HAP-1 (cell line): ENCODE measurements around the gene PMF1.
"Not testable (repeated sequence)": the region's sequence is repeated elsewhere in the genome, so short reads cannot be mapped to it uniquely, and the experiment has no call there.

Experiments
- DNase-seq, 2 experiments: peaks; one replicate each; pipeline ENCODE4 v3.0.0-alpha.2; 2016 to 2020; ENCODE audit warnings: low spot score in 2 of 2
- H3K27me3 ChIP-seq: fragments of 250-450 bp; sonication (Bioruptor Pico); 2 replicates; pipeline ENCODE4 v1.5.1; 2020; ENCODE audit warnings: low read depth, mild to moderate bottlenecking, moderate library complexity
- H3K36me3 ChIP-seq: fragments of 250-450 bp; sonication (Bioruptor Pico); replicated peaks from 2 replicates; pipeline ENCODE4 v1.5.1; 2020; ENCODE audit warnings: mild to moderate bottlenecking
- H3K4me1 ChIP-seq: fragments of 250-450 bp; sonication (Bioruptor Pico); 2 replicates; pipeline ENCODE4 v1.5.1; 2020; ENCODE audit warnings: mild to moderate bottlenecking
- H3K4me3 ChIP-seq: fragments of 250-450 bp; sonication (Bioruptor Pico); 2 replicates; pipeline ENCODE4 v1.5.1; 2020; ENCODE audit warnings: mild to moderate bottlenecking, moderate library complexity
- H3K9me3 ChIP-seq: fragments of 250-450 bp; sonication (Bioruptor Pico); 2 replicates; pipeline ENCODE4 v1.5.1; 2020; ENCODE audit warnings: mild to moderate bottlenecking, moderate library complexity
- in situ Hi-C: fragments of 300-500 bp; cut with MboI; formaldehyde crosslinking; loops from 3 replicates; pipeline ENCODE4 v1.14.3; 2020; ENCODE audit warnings: low sequenced_read_pairs, inconsistent platforms, mixed read lengths

PMF1 gene

DNA sequence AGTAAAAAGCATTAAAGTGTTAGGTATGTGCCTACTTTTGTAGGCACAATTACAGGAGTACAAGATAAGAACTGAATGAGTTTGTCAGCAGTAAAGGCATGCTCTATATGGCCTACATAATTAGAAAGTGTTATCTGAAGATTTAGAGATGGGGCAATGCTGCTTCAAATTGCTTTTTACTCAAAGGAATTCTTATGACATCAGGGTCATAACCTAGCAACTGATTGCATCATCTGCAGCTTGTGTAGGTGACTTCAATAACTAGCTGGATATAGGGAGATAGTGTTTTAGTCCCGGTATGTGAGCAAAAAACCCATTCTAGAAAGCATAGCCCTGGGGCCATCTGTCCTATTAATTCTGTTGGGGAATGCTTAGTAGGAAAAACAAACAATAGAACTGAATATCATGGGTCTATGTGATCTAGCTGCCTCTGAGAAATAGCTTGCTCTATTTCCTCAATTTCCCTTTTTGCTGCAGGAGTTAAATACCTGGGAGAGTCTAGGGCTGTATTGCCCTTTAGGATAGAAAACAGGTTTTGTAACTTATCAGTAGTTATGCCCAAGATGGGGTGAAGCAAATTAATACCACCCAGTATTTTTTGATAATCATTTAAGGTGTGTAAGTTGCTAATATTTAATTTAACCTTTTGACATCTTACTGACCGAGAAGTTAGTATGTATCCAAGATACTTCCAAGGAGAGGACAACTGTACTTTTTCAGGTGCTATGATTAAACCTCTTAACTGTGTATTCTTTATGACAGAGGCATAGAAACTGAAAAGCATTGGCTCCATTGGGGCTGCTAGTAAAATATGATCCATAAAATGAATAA is 26.2 kb upstream of the PMF1 start:
- H3K36me3 ChIP-seq, H3K4me3 ChIP-seq, H3K9me3 ChIP-seq, in situ Hi-C loops, DNase-seq, H3K27me3 ChIP-seq: not testable (repeated sequence)
- H3K4me1 ChIP-seq = peaks cover 20% of the 10 kb centered on the region

GRCh38 chr1:156190265-156190664 is 22.5 kb upstream of the PMF1 start:
- H3K27me3 ChIP-seq, in situ Hi-C loops, H3K4me3 ChIP-seq, H3K36me3 ChIP-seq, H3K9me3 ChIP-seq, DNase-seq: not testable (repeated sequence)
- H3K4me1 ChIP-seq = peaks cover 16% of the 10 kb centered on the region

DNA sequence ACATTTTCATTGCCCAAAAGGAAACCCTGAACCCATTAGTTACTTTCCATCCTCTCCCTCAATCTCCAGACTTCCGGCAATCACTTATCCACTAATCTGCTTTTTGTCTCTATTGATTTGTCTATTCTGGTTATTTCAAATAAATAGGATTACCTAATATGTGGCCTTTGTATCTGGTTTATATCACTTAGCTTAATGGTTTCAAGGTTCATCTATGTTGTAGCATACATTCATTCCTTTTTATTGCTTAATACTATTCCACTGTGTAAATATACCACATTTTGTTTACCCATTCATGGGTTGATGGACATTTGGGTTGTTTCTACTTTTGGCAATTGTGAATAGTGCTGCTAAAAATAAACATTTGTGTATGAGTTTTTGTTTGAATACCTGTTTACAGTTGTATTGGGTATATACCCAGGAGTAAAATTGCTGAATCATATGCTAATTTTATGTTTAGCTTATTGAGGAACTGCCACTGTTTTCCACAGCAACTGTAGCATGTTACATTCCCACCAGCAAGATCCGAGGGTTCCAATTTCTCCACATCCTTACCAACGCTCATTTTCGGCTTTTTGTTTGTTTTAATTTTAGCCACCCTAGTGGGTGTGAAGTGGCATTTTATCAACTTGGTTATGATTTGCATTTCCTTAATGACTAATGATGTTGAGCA is 21.4 kb upstream of the PMF1 start:
- no peak for DNase-seq
- in situ Hi-C loops = no loop called here
- no peaks in the 10 kb centered on the region for H3K27me3 ChIP-seq
- no peaks in the 10 kb centered on the region for H3K9me3 ChIP-seq
- H3K4me3 ChIP-seq = no peak overlapping the region
- peaks cover 9% of the 10 kb centered on the region for H3K4me1 ChIP-seq
- peaks cover 9% of the 10 kb centered on the region for H3K36me3 ChIP-seq

- in situ Hi-C loops = no loop called here
- H3K27me3 ChIP-seq = no peaks in the 10 kb centered on the region
- DNase-seq = no peak
- peaks cover 10% of the 10 kb centered on the region for H3K4me1 ChIP-seq
- H3K36me3 ChIP-seq = peaks cover 14% of the 10 kb centered on the region
- H3K9me3 ChIP-seq = no peaks in the 10 kb centered on the region
- peak overlapping the region; percentile 86 for H3K4me3 ChIP-seq
Measured at GRCh38 chr1:156193208-156193487, 19.7 kb upstream of the PMF1 start.

GRCh38 chr1:156193488-156194299 is 19.1 kb upstream of the PMF1 start, which contains the start of gene SLC25A44:
Gene SLC25A44, plus strand, starts transcription at chr1:156194104. Its CDS starts 5,744 bp downstream, at chr1:156199848.
- Histone ChIP-seq H3K9me3 (no peaks in the 10 kb centered on the region), H3K4me3 (peak within 1 kb of the TSS; percentile 86), H3K4me1 (peaks cover 10% of the 10 kb centered on the region), H3K36me3 (peaks cover 14% of the 10 kb centered on the region), H3K27me3 (no peaks in the 10 kb centered on the region)
- DNase-seq = peak; percentile 97 to 99
- in situ Hi-C loops = no loop called here

DNA sequence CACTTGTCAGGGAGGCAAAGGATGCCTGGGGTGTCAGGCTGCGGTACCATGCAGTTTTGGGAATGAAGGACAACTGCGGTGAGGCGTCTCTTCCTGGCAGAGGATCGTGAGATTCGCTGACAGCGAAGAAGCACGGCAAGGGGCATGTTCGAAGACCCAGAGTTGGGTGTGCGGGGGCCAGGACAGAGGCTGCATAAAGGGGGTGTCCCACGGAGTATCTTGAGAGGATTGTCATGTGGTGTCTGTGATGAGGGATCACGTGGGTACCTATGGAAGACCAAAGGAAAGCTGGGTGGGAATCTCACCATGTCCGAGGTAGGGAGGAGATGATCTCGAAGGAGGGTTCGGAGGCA is 18.5 kb upstream of the PMF1 start:
- H3K36me3 ChIP-seq = peaks cover 14% of the 10 kb centered on the region
- H3K4me3 ChIP-seq = peak overlapping the region; percentile 86
- in situ Hi-C loops = no loop called here
- H3K27me3 ChIP-seq = no peaks in the 10 kb centered on the region
- DNase-seq = no peak
- H3K4me1 ChIP-seq = peaks cover 10% of the 10 kb centered on the region
- H3K9me3 ChIP-seq = no peaks in the 10 kb centered on the region

DNA sequence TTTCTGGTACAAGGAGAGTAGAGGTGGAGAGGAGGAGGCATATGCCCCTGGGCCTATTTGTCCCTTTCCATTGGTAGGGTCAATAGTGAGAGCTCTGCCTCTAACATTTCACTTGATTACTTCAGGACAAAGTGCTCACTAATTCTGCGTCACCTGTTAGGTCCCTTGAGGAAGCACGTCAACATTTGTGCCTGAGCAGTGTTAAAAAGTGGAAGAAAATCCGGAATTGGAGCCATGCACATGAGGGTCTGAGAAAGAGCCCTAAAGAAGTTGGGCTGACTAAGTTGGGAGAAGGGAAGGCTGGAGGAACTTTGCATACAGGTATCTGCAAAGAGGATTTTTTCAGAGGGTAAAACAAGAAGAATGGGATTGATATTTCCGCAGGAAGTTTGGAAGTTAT is 17.0 kb upstream of the PMF1 start:
- no peak overlapping the region for H3K4me3 ChIP-seq
- no peaks in the 10 kb centered on the region for H3K27me3 ChIP-seq
- H3K4me1 ChIP-seq = peaks cover 10% of the 10 kb centered on the region
- DNase-seq = no peak
- H3K36me3 ChIP-seq = peaks cover 25% of the 10 kb centered on the region
- in situ Hi-C loops = no loop called here
- H3K9me3 ChIP-seq = no peaks in the 10 kb centered on the region

- H3K27me3 ChIP-seq = no peaks in the 10 kb centered on the region
- H3K4me3 ChIP-seq = no peak overlapping the region
- no peak for DNase-seq
- H3K36me3 ChIP-seq = peaks cover 25% of the 10 kb centered on the region
- peaks cover 10% of the 10 kb centered on the region for H3K4me1 ChIP-seq
- no peaks in the 10 kb centered on the region for H3K9me3 ChIP-seq
- in situ Hi-C loops = no loop called here
Measured at GRCh38 chr1:156196445-156196844, 16.4 kb upstream of the PMF1 start.

DNA sequence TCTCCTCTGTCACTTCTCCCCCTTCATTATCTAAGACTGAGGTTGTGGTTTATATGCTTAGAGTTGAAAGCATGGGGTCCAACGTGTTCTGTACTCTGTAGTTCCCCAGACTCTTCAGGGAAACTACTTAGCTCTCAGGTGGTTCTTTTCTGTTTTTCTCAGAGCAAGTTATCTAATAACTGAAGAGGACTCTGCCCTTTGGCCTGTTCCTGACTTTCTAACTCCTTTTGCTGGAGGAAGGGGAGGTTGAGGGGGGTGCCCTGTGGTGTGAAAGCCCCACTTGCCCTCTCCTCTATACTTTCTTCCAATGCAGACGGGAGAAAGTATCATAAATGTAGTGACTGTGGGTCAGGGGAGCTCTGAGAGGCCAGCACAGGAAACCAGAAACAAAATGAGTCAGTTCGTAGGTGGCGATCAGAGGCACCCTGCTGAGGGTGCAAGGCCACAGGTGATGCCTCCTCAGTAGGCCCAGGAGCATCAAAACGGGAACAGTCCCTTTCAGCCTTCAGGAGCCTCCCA is 13.9 kb upstream of the PMF1 start:
- no peak for DNase-seq
- Histone ChIP-seq H3K27me3 (no peaks in the 10 kb centered on the region), H3K9me3 (no peaks in the 10 kb centered on the region), H3K4me3 (no peak overlapping the region), H3K4me1 (peaks cover 2% of the 10 kb centered on the region; the same call in 1 of the 2 replicates), H3K36me3 (peaks cover 37% of the 10 kb centered on the region)
- in situ Hi-C loops = no loop called here

- H3K36me3 ChIP-seq = peaks cover 41% of the 10 kb centered on the region
- H3K27me3 ChIP-seq = no peaks in the 10 kb centered on the region
- in situ Hi-C loops = no loop called here
- no peak for DNase-seq
- peaks cover 2% of the 10 kb centered on the region; the same call in 1 of the 2 replicates for H3K4me1 ChIP-seq
- no peak overlapping the region for H3K4me3 ChIP-seq
- no peaks in the 10 kb centered on the region for H3K9me3 ChIP-seq
Measured at GRCh38 chr1:156200044-156200443, 12.8 kb upstream of the PMF1 start.

- H3K4me1 ChIP-seq = no peaks in the 10 kb centered on the region; the same call in 1 of the 2 replicates
- H3K4me3 ChIP-seq = no peak overlapping the region
- H3K36me3 ChIP-seq = peaks cover 52% of the 10 kb centered on the region
- H3K9me3 ChIP-seq = no peaks in the 10 kb centered on the region
- in situ Hi-C loops = no loop called here
- no peaks in the 10 kb centered on the region for H3K27me3 ChIP-seq
- no peak for DNase-seq
Measured at GRCh38 chr1:156203331-156203730, 9.5 kb upstream of the PMF1 start.

DNA sequence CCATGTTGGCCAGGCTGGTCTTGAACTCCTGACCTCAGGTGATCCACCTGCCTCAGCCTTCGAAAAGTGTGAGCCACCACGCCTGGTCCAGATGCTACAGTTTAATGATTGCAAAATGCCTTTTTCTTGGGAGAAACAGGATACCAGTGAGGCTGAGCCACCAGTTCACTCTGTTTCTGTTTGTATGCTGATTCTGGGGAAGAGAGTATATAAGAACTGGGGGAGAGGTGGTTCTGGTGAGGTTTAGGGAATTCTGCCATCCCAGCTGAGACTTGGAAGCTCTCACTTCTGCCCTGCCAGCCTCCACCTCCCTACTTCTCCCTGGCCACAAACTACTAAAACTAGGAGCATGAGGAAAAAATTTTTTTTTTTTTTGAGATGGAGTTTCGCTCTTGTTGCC is 8.1 kb upstream of the PMF1 start:
- H3K36me3 ChIP-seq = peaks cover 55% of the 10 kb centered on the region

DNA sequence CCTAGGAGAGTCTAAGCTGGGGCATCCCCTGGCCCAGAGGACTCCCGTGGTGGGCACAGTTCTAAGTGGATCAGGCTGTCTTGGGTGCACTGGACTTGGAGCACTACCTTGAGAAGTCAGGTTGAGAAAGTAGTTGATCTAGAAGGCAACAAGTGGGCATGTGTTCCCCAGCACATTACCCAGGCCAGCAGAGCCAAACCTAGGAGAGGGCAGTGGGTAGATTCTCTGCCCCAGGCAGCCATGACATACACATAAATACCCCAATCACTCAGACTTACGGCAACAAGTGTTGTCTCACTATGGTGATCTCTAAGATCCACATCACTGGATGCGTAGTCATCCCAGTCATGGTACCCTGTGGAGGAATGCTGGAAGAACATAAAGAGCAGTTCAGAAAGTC is 1.6 kb upstream of the PMF1 start:
- Histone ChIP-seq H3K4me3 (no peak overlapping the region), H3K4me1 (peaks cover 17% of the 10 kb centered on the region), H3K27me3 (no peaks in the 10 kb centered on the region), H3K9me3 (no peaks in the 10 kb centered on the region), H3K36me3 (peaks cover 55% of the 10 kb centered on the region)
- no peak for DNase-seq
- in situ Hi-C loops = no loop called here

More for the DNA sequence above, 8.1 kb upstream of the PMF1 start:
- H3K27me3 ChIP-seq = no peaks in the 10 kb centered on the region
- no peak overlapping the region for H3K4me3 ChIP-seq
- H3K4me1 ChIP-seq = peaks cover 5% of the 10 kb centered on the region
- H3K9me3 ChIP-seq = no peaks in the 10 kb centered on the region
- in situ Hi-C loops = no loop called here
- no peak for DNase-seq

DNA sequence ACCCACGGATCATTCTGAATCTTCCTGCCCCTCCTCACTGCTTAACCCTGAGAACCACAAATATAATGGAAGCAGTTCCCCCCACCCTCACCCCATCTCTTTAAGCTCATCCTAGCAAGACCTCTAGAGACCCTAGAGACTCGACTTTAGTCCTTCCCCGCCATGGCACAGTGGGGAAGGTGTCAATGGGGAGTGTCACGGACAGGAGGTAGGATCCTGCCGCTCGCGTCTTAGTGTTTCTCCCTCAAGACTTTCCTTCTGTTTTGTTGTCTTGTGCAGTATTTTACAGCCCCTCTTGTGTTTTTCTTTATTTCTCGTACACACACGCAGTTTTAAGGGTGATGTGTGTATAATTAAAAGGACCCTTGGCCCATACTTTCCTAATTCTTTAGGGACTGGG is 677 bp upstream of the PMF1 start:
- Histone ChIP-seq H3K4me1 (peaks cover 17% of the 10 kb centered on the region), H3K9me3 (no peaks in the 10 kb centered on the region), H3K4me3 (peak overlapping the region; percentile 62), H3K27me3 (no peaks in the 10 kb centered on the region), H3K36me3 (peaks cover 47% of the 10 kb centered on the region)
- no peak for DNase-seq
- in situ Hi-C loops = no loop called here
